Spleen (tissue), 11 donors: ENCODE results near the gene CRB3. TPM values are rescaled to one million over a fixed set of nuclear protein-coding genes. Genes with fewer than 3 reads are reported as not detected.
A peak's percentile ranks its signal among the peaks of the same experiment; 100 is the strongest.

ENCODE experiments used
- DNase-seq: peaks from one replicate; pipeline ENCODE4 v3.0.0-alpha.2; 2020
- H3K27ac ChIP-seq, 8 donors: fragments of 200-600 bp; sonication (generic) in 7 of 8; 1 replicate in 4 of 8; 2 replicates in 4 of 8; pipeline versions ENCODE4 v1.5.0 to v1.8.0; 2016 to 2021; ENCODE audit warnings: inconsistent platforms in 4 of 8, mild to moderate bottlenecking in 4 of 8, moderate library complexity in 1 of 8
- H3K27me3 ChIP-seq, 7 donors: fragments of 200-600 bp; sonication (generic) in 6 of 7; replicated peaks in 1 of 7; 1 replicate in 4 of 7; 2 replicates in 3 of 7; pipeline versions ENCODE4 v1.5.0 to v1.8.0; 2016 to 2021; ENCODE audit warnings: inconsistent platforms in 3 of 7, mild to moderate bottlenecking in 1 of 7
- H3K36me3 ChIP-seq, 6 donors: fragments of 200-600 bp; sonication (generic) in 5 of 6; 1 replicate in 4 of 6; 2 replicates in 2 of 6; pipeline versions ENCODE4 v1.5.0 to v1.8.0; 2016 to 2021; ENCODE audit warnings: inconsistent platforms in 2 of 6
- H3K4me1 ChIP-seq, 6 donors: fragments of 200-600 bp; sonication (generic) in 5 of 6; 1 replicate in 3 of 6; 2 replicates in 3 of 6; pipeline versions ENCODE4 v1.5.0 to v1.8.0; 2016 to 2021; ENCODE audit warnings: inconsistent platforms in 3 of 6
- H3K4me3 ChIP-seq, 8 donors: fragments of 200-600 bp; sonication (generic) in 7 of 8; 1 replicate in 4 of 8; 2 replicates in 4 of 8; pipeline versions ENCODE4 v1.5.0 to v1.8.0; 2016 to 2021; ENCODE audit warnings: inconsistent platforms in 4 of 8, mild to moderate bottlenecking in 4 of 8, moderate library complexity in 2 of 8
- H3K9me3 ChIP-seq, 8 donors: fragments of 200-600 bp; sonication (generic) in 7 of 8; 1 replicate in 4 of 8; 2 replicates in 4 of 8; pipeline versions ENCODE4 v1.5.0 to v1.8.0; 2016 to 2021; ENCODE audit warnings: inconsistent platforms in 4 of 8
- CTCF ChIP-seq, 11 experiments: fragments of 200-600 bp in 7 of 11; fragments of 450-650 bp in 4 of 11; sonication (generic) in 4 of 11; IDR thresholded peaks in 8 of 11; conservative IDR thresholded peaks in 3 of 11; 1 replicate in 7 of 11; 2 replicates in 4 of 11; pipeline versions ENCODE4 v1.4.0 to v1.8.0; 2016 to 2021; ENCODE audit warnings: antibody characterized with exemption in 11 of 11, inconsistent platforms in 4 of 11, mild to moderate bottlenecking in 1 of 11
- POLR2A ChIP-seq, 3 donors: fragments of 450-650 bp; IDR thresholded peaks; one replicate each; pipeline ENCODE4 v1.5.1; 2017; ENCODE audit warnings: antibody characterized with exemption in 3 of 3, mild to moderate bottlenecking in 1 of 3
- POLR2AphosphoS5 ChIP-seq, 3 donors: sonication (generic); formaldehyde crosslinking; IDR thresholded peaks; one replicate each; pipeline ENCODE4 v1.5.1; 2017; ENCODE audit warnings: antibody characterized with exemption in 3 of 3
- WGBS, 5 donors: extraction: QIAGEN DNeasy Blood & Tissue Kit in 3 of 5; methylation state at CpG; one replicate each; pipeline versions ENCODE4 v1.1.5 to v1.1.7; 2013 to 2018; 5-methylcytosine and 5-hydroxymethylcytosine counted together
- intact Hi-C: fragments of 100-400 bp; cut with DNase I; formaldehyde crosslinking; loops from one replicate; pipeline ENCODE4 v1.15.0; 2023; ENCODE audit warnings: low total_unique reads
- polyA plus RNA-seq, 3 donors: library from polyadenylated mRNA; stranded (reverse); fragments of 200-250 nt; gene quantifications; one replicate each; pipeline ENCODE4 v1.2.1, GENCODE V29; 2013
- total RNA-seq, 7 donors: library from RNA; depleted of rRNA in 3 of 7; stranded (reverse); fragments of >200 nt in 3 of 7; fragmentation: NEBNext Ultra II Directional in 4 of 7; extraction: Animal tissue kit (Norgen Biotek cat#: 25700) in 4 of 7; gene quantifications; one replicate each; pipeline versions ENCODE4 v1.1.0 to v1.2.1, GENCODE V29; 2016 to 2021
- donor health status: healthy with polysubstance abuse.
- donor health status: DM: no; HTN: no; CAD: no; lungs with moderate emphysema.
- donor health status: DM: no; HTN: no; CAD: no.
- donor health status: Bipolar disorder and iron deficiency.
- donor health status: healthy.
- donor health status: DM: no; HTN: no; CAD: no.
- donor health status: DM: yes; HTN: yes; CAD: no.

Gene CRB3
- total and polyA plus RNA-seq, 10 donors: 1.0 to 2.0 (median 1.2) TPM; not detected in 2

DNA sequence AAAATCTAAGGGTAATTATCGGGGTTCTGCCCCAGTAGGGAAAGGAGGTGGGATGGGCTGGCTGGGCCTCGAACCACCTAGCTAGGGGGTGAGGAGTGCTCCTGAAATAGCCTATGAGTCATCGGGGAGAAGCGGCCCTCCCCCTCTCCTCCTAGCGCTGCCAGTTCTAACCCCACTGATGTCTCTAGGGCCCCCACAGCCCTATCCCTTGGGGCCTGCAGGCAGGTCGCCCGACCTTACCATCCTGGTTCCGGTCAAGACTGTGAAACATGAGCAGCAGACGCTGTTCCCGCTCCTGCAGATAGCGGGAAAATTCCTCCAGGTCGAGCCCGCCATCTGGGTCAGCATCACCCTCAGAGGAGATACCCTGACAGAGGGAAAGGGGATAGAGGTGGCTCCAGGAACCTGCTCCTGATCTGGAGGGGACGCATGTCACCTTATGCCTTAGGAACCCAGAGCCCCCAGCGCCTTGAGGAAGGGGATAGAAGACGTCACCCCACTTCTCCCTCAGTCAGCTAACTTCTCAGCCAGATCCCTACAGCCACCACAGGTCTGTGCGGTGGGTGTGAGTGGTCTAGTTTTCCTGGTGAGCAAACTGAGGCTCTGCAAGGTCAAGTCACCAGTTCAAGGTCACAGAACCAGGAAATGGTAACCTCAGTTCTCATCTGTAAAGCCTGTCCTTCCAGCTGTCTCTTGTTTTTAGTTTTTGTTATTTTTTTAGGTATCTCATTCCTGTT is 5.9 kb upstream of the CRB3 start:
- H3K27ac ChIP-seq: peak overlapping the region in 3 of 8 donors; percentile 1 to 90 (median 86)
- peaks cover 6 to 33% (median 27%) of the 10 kb centered on the region in 6 donors for H3K4me1 ChIP-seq
- intact Hi-C loops: no loop called here
- H3K36me3 ChIP-seq: peaks cover 3 to 33% (median 18%) of the 10 kb centered on the region in 6 donors
- WGBS, 5 donors: 73 to 82% (median 82%) methylated on average over 15 to 17 of the region's 17 CpGs
- peaks cover 5 to 27% (median 22%) of the 10 kb centered on the region in 8 donors for H3K9me3 ChIP-seq
- peaks cover 0 to 12% (median 0%) of the 10 kb centered on the region in 7 donors for H3K27me3 ChIP-seq
- peak overlapping the region in 4 of 8 donors; percentile 72 to 83 (median 78) for H3K4me3 ChIP-seq
- DNase-seq: no peak
- TF ChIP-seq POLR2AphosphoS5 (IDR thresholded peaks at IDR 0.05): no peak
- no peak for TF ChIP-seq CTCF (IDR thresholded peaks at IDR 0.05 in 8 of 11, conservative IDR thresholded peaks at IDR 0.05 in 3 of 11)
- no peak for TF ChIP-seq POLR2A (IDR thresholded peaks at IDR 0.05)

DNA sequence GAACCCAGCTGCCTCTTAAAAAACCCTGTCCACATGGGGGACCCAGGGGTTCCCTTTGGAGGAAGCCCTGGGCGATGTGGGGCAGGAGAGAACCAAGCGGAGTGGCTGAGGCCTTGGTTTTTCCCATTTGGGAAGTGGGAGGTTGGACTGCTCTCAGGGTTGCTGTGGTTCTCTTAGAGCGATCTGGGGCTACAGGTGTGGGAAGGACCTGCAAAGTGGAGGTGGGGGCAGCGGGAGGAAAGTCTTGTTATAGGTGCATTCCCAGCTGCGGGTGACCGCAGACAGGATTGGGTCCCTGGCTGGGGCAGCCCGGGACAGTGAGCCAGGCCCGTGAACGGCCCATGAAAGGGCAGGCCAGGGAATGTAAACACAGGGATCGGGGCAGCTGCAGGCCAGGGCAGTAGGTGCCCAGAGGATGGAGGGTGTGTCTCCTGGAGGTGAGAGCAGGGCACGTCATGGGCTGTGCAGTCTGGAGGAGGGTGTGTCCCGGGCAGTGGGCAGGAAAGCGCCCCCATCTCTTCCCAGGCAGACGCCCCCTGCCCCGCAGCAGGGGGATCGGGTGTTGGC is 5.3 kb upstream of the CRB3 start:
- Histone ChIP-seq H3K4me1 (peaks cover 6 to 35% (median 29%) of the 10 kb centered on the region in 6 donors), H3K27me3 (peaks cover 0 to 19% (median 4%) of the 10 kb centered on the region in 7 donors), H3K9me3 (peaks cover 4 to 20% (median 16%) of the 10 kb centered on the region in 8 donors), H3K27ac (peak overlapping the region in 4 of 8 donors; percentile 85 to 90 (median 86)), H3K4me3 (peak overlapping the region; percentile 38 to 84 (median 74)), H3K36me3 (peaks cover 3 to 27% (median 14%) of the 10 kb centered on the region in 6 donors)
- TF ChIP-seq POLR2AphosphoS5 (IDR thresholded peaks at IDR 0.05) (no peak), POLR2A (IDR thresholded peaks at IDR 0.05) (no peak), CTCF (IDR thresholded peaks at IDR 0.05 in 8 of 11, conservative IDR thresholded peaks at IDR 0.05 in 3 of 11) (no peak)
- intact Hi-C loops: no loop called here
- no peak for DNase-seq
- 37 to 61% (median 52%) methylated on average over 13 to 16 of the region's 16 CpGs for WGBS, 5 donors

GRCh38 chr19:6459262-6460098 is 4.6 kb upstream of the CRB3 start, which contains the start of gene SLC25A23:
SLC25A23 (minus strand) TSS chr19:6459792; CDS start chr19:6459628, 164 bp downstream.
- Histone ChIP-seq H3K27ac (peak within 1 kb of the TSS; percentile 39 to 90 (median 86)), H3K4me3 (peak within 1 kb of the TSS; percentile 38 to 84 (median 74)), H3K27me3 (peaks cover 0 to 26% (median 11%) of the 10 kb centered on the region in 7 donors), H3K4me1 (peaks cover 6 to 42% (median 34%) of the 10 kb centered on the region in 6 donors), H3K36me3 (peaks cover 0 to 20% (median 7%) of the 10 kb centered on the region in 6 donors), H3K9me3 (peaks cover 0 to 13% (median 9%) of the 10 kb centered on the region in 8 donors)
- peak in 1 of 3 donors; percentile 43 for TF ChIP-seq POLR2AphosphoS5 (IDR thresholded peaks at IDR 0.05)
- no peak for TF ChIP-seq CTCF (IDR thresholded peaks at IDR 0.05 in 8 of 11, conservative IDR thresholded peaks at IDR 0.05 in 3 of 11)
- 0 to 9% (median 4%) methylated on average over 26 to 70 of the region's 70 CpGs for WGBS, 5 donors
- DNase-seq: peak; percentile 86
- intact Hi-C loops: no loop called here
